ENCODE measurements around the gene ATG5. TPM values are rescaled to one million over a fixed set of nuclear protein-coding genes. Genes with fewer than 3 reads are reported as not detected.

ATG5 gene
- total and polyA plus RNA-seq, 2 experiments from 2014 or later, result 35.4 to 42.8 TPM

DNA sequence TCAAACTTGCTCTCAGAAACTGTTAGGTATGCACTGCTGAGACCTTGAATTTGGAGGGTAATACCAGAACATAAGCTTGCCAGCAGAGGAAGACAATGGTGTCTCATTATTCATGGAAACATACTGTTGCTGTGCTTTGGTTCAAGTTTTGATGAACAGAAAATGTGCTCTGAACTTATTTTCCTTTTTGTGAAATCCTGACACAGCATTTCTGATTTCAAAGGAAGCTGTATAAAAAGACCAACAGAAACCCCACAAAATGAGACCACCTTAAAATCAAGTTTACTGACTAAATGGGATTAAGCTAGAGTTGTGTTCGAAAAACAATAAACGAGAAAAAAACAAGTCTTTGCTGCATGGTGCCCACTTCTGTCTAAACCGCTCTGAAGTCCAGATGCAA lies 169.1 kb downstream of the ATG5 start:
- Histone ChIP-seq H3K4me1 (ENCODE audit: insufficient read depth) (no peaks in the 10 kb centered on the region), H3K27me3 (no peaks in the 10 kb centered on the region), H3K4me3 (no peak overlapping the region), H2AFZ (no peak overlapping the region), H3K36me3 (replicated peaks; ENCODE audit: insufficient read depth, low read depth) (no peaks in the 10 kb centered on the region), H3K79me2 (no peaks in the 10 kb centered on the region), H4K20me1 (ENCODE audit: insufficient read depth, poor library complexity, severe bottlenecking) (no peaks in the 10 kb centered on the region), H3K27ac (no peak overlapping the region), H3K9me3 (ENCODE audit: low read depth) (no peaks in the 10 kb centered on the region), H3K9me2 (replicated peaks; ENCODE audit: insufficient read depth) (no peaks in the 10 kb centered on the region), H3K4me2 (no peak overlapping the region)
- WGBS (ENCODE audit: low lambda C conversion rate, missing lambda C conversion rate), result 82% methylated on average over 3 of the region's 3 CpGs
- TF ChIP-seq EZH2 (IDR thresholded peaks at IDR 0.05; ENCODE audit: borderline replicate concordance) (no peak), EZH2phosphoT487 (IDR thresholded peaks at IDR 0.05; ENCODE audit: low read depth, severe bottlenecking, unreplicated experiment) (no peak)
- TF ChIP-seq, protein P1, sequence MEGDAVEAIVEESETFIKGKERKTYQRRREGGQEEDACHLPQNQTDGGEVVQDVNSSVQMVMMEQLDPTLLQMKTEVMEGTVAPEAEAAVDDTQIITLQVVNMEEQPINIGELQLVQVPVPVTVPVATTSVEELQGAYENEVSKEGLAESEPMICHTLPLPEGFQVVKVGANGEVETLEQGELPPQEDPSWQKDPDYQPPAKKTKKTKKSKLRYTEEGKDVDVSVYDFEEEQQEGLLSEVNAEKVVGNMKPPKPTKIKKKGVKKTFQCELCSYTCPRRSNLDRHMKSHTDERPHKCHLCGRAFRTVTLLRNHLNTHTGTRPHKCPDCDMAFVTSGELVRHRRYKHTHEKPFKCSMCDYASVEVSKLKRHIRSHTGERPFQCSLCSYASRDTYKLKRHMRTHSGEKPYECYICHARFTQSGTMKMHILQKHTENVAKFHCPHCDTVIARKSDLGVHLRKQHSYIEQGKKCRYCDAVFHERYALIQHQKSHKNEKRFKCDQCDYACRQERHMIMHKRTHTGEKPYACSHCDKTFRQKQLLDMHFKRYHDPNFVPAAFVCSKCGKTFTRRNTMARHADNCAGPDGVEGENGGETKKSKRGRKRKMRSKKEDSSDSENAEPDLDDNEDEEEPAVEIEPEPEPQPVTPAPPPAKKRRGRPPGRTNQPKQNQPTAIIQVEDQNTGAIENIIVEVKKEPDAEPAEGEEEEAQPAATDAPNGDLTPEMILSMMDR (IDR thresholded peaks at IDR 0.05; ENCODE audit: poor library complexity), result no peak
- no peak for DNase-seq (ENCODE audit: low spot score)

DNA sequence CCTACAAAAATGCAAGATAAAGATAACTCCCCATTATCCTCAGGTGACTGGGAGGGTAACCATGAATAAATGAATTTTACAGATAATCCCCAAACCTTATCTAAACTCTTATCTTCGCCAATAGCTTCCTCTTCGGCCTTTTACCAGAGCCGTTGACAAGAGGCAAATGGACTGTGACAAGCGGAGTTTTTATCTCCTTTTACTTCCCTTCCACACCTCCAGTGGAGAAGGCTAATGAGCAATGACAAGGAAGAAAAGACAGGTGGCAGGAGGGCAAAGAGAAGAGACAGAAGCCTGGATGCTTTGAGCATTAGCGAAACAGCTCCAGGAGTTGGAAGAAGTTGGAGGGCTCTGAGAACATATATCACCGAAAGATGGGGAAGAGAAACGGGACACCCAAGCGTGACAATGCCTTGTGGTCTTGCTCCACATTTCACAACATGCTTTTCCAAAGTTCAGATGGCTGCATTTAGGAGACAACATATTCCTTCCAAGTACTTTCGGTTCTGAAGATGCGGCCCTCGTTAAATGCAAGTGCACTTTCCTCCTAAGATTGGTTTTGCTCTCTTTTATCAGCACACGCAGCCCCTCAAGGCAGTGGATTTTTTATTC lies 170.2 kb downstream of the ATG5 start:
- no peak for TF ChIP-seq EZH2phosphoT487 (IDR thresholded peaks at IDR 0.05; ENCODE audit: low read depth, severe bottlenecking, unreplicated experiment)
- TF ChIP-seq, protein P1 (IDR thresholded peaks at IDR 0.05; ENCODE audit: poor library complexity), result no peak
- TF ChIP-seq EZH2 (IDR thresholded peaks at IDR 0.05; ENCODE audit: borderline replicate concordance), result no peak
- H3K4me2 ChIP-seq, result no peak overlapping the region

DNA sequence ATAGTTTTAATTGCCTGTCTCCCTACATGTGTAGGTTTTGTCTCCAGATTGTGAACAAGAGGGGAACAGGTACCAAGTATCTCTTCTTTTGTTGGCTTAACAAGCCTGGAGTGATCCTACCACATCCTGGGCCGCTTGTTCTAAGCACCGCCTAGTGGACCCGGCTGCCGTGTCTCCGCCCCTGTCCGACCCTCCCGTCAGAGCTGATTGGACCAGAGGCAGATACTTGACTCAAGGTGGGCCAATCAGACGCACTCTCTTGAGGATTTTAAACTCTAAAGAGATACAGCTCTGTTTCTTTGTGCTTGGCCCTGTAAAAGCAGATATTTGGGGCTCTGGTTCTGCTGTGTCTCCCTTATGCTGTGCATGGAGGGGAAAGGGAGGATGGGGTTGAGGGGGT lies 171.2 kb downstream of the ATG5 start:
- Histone ChIP-seq H3K79me2 (no peaks in the 10 kb centered on the region), H3K9me2 (replicated peaks; ENCODE audit: insufficient read depth) (no peaks in the 10 kb centered on the region), H3K27me3 (no peaks in the 10 kb centered on the region), H3K27ac (no peak overlapping the region), H3K9me3 (ENCODE audit: low read depth) (no peaks in the 10 kb centered on the region), H3K4me2 (no peak overlapping the region), H3K4me1 (ENCODE audit: insufficient read depth) (no peaks in the 10 kb centered on the region), H4K20me1 (ENCODE audit: insufficient read depth, poor library complexity, severe bottlenecking) (no peaks in the 10 kb centered on the region), H3K36me3 (replicated peaks; ENCODE audit: insufficient read depth, low read depth) (no peaks in the 10 kb centered on the region), H3K4me3 (no peak overlapping the region), H2AFZ (no peak overlapping the region)
- 97% methylated on average over 8 of the region's 8 CpGs for WGBS (ENCODE audit: low lambda C conversion rate, missing lambda C conversion rate)
- TF ChIP-seq EZH2phosphoT487 (IDR thresholded peaks at IDR 0.05; ENCODE audit: low read depth, severe bottlenecking, unreplicated experiment) (no peak), EZH2 (IDR thresholded peaks at IDR 0.05; ENCODE audit: borderline replicate concordance) (no peak)
- TF ChIP-seq, protein P1 (IDR thresholded peaks at IDR 0.05; ENCODE audit: poor library complexity), result no peak
- no peak for DNase-seq (ENCODE audit: low spot score)

More for the DNA sequence above, 170.2 kb downstream of the ATG5 start:
- no peaks in the 10 kb centered on the region for H3K79me2 ChIP-seq
- no peak overlapping the region for H3K4me3 ChIP-seq
- no peaks in the 10 kb centered on the region for H3K27me3 ChIP-seq
- H2AFZ ChIP-seq, result no peak overlapping the region
- H3K27ac ChIP-seq, result no peak overlapping the region
- no peaks in the 10 kb centered on the region for H3K36me3 ChIP-seq (replicated peaks; ENCODE audit: insufficient read depth, low read depth)
- WGBS (ENCODE audit: low lambda C conversion rate, missing lambda C conversion rate), result 67% methylated on average over 12 of the region's 12 CpGs
- no peaks in the 10 kb centered on the region for H3K4me1 ChIP-seq (ENCODE audit: insufficient read depth)
- no peak for DNase-seq (ENCODE audit: low spot score)
- no peaks in the 10 kb centered on the region for H4K20me1 ChIP-seq (ENCODE audit: insufficient read depth, poor library complexity, severe bottlenecking)
- H3K9me3 ChIP-seq (ENCODE audit: low read depth), result no peaks in the 10 kb centered on the region
- H3K9me2 ChIP-seq (replicated peaks; ENCODE audit: insufficient read depth), result no peaks in the 10 kb centered on the region
